BE2C (cell line): ENCODE results near the gene SPRED2.

Source experiments
- DNase-seq: peaks from one replicate; pipeline ENCODE4 v3.0.0-alpha.2; 2020
- H3K27me3 ChIP-seq: fragments of 250-450 bp; sonication (Bioruptor Pico); 2 replicates; pipeline ENCODE4 v1.5.1; 2020; ENCODE audit warnings: mild to moderate bottlenecking
- H3K36me3 ChIP-seq: fragments of 250-450 bp; sonication (Bioruptor Pico); 2 replicates; pipeline ENCODE4 v1.5.1; 2020; ENCODE audit warnings: mild to moderate bottlenecking
- H3K4me1 ChIP-seq: fragments of 250-450 bp; sonication (Bioruptor Pico); 2 replicates; pipeline ENCODE4 v1.5.1; 2020
- H3K4me3 ChIP-seq: 2 replicates; pipeline ENCODE4 v1.5.1; 2011; ENCODE audit warnings: low read depth, low read length
- H3K9me3 ChIP-seq: fragments of 250-450 bp; sonication (Bioruptor Pico); 2 replicates; pipeline ENCODE4 v1.5.1; 2020
- TF ChIP-seq, protein P1 (sequence below): IDR thresholded peaks from 2 replicates; pipeline ENCODE4 v1.5.1; 2012; ENCODE audit warnings: mild to moderate bottlenecking, low read depth, low read length

The SPRED2 gene

DNA sequence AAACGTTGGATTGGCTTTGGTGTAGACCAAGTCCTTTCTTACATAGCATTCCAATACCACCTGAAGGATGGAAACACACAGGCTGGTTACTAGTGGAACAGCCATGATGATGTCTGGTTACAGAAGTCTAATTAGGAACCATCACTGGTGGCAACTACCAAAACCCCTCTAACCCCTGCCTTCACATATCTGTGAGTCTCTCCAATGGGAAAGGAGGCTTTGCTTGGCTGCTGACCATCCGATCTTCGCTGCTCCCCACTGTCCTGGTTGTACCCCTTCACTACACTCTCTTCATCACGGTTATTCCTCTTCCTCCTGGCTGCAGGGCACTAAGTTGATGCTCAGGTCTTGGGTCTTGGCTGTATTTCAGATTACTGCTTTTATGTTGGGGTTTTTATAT, 97.7 kb downstream of the SPRED2 start:
- Histone ChIP-seq H3K27me3 (no peaks in the 10 kb centered on the region), H3K4me3 (no peak overlapping the region), H3K36me3 (no peaks in the 10 kb centered on the region), H3K9me3 (no peaks in the 10 kb centered on the region), H3K4me1 (peaks cover 3% of the 10 kb centered on the region)
- DNase-seq: no peak
- TF ChIP-seq, protein P1, sequence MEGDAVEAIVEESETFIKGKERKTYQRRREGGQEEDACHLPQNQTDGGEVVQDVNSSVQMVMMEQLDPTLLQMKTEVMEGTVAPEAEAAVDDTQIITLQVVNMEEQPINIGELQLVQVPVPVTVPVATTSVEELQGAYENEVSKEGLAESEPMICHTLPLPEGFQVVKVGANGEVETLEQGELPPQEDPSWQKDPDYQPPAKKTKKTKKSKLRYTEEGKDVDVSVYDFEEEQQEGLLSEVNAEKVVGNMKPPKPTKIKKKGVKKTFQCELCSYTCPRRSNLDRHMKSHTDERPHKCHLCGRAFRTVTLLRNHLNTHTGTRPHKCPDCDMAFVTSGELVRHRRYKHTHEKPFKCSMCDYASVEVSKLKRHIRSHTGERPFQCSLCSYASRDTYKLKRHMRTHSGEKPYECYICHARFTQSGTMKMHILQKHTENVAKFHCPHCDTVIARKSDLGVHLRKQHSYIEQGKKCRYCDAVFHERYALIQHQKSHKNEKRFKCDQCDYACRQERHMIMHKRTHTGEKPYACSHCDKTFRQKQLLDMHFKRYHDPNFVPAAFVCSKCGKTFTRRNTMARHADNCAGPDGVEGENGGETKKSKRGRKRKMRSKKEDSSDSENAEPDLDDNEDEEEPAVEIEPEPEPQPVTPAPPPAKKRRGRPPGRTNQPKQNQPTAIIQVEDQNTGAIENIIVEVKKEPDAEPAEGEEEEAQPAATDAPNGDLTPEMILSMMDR: no peak

GRCh38 chr2:65331336-65332025, 100.9 kb downstream of the SPRED2 start:
- Histone ChIP-seq H3K27me3 (no peaks in the 10 kb centered on the region), H3K36me3 (no peaks in the 10 kb centered on the region), H3K4me1 (peaks cover 3% of the 10 kb centered on the region), H3K4me3 (no peak overlapping the region), H3K9me3 (no peaks in the 10 kb centered on the region)
- no peak for DNase-seq
- TF ChIP-seq, protein P1: no peak

DNA sequence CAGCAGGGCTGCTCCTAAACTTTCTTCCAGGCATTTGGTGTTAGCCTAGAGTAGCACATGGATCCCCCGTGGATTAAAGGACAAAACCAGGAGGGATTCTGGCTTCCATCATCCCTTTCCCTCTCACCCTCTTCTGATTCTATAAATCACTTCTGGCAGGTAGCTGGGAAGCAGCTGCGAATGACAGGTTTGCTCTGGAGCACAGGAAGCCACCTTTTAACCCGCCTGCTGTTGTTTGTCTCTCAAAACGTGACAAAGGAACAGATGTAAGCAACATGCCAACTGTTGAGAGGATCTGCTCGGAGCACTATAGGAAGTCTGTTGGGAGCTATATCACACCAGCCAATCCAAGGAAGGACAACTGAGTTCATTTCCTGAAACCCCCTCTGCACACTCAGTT, 102.9 kb downstream of the SPRED2 start:
- Histone ChIP-seq H3K27me3 (no peaks in the 10 kb centered on the region), H3K4me1 (peaks cover 3% of the 10 kb centered on the region), H3K36me3 (no peaks in the 10 kb centered on the region), H3K4me3 (no peak overlapping the region), H3K9me3 (no peaks in the 10 kb centered on the region)
- no peak for DNase-seq
- TF ChIP-seq, protein P1: no peak

- H3K4me1 ChIP-seq: peaks cover under 1% of the 10 kb centered on the region
- TF ChIP-seq, protein P1: no peak
- DNase-seq: no peak
- no peak overlapping the region for H3K4me3 ChIP-seq
- no peaks in the 10 kb centered on the region for H3K27me3 ChIP-seq
- H3K9me3 ChIP-seq: no peaks in the 10 kb centered on the region
- H3K36me3 ChIP-seq: no peaks in the 10 kb centered on the region
Measured at GRCh38 chr2:65326276-65326675, 106.1 kb downstream of the SPRED2 start.

DNA sequence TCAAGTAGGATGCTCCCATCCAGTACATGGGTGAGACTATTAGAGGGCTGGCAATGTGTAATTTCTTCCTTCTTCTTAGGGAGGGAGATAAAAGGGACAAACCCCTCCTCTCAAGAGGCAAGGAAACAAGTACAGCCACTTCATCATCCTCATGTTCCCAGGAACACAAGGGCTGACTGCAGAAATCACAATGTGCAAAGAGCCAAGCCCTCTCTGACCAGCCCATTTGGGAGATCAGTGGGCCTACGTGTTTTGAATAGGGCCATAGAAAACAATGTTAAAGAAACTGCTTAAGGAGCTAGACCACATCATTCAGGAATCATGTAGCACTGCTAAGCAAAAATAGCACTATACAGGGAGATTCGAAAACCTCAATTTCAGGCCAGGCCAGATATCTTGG, 107.3 kb downstream of the SPRED2 start:
- no peak for DNase-seq
- H3K27me3 ChIP-seq: no peaks in the 10 kb centered on the region
- H3K4me1 ChIP-seq: no peaks in the 10 kb centered on the region; the same call in 1 of the 2 replicates
- TF ChIP-seq, protein P1: no peak
- H3K4me3 ChIP-seq: no peak overlapping the region
- H3K36me3 ChIP-seq: no peaks in the 10 kb centered on the region
- no peaks in the 10 kb centered on the region for H3K9me3 ChIP-seq

- Histone ChIP-seq H3K36me3 (no peaks in the 10 kb centered on the region; the same call in 1 of the 2 replicates), H3K27me3 (no peaks in the 10 kb centered on the region), H3K9me3 (no peaks in the 10 kb centered on the region), H3K4me3 (no peak overlapping the region), H3K4me1 (no peaks in the 10 kb centered on the region)
- TF ChIP-seq, protein P1: no peak
- no peak for DNase-seq
Measured at GRCh38 chr2:65320946-65321345, 111.5 kb downstream of the SPRED2 start.
